Breast epithelium (tissue), 3 donors: ENCODE data around the gene TPM4.

ENCODE experiments used
- CTCF ChIP-seq, 3 donors: fragments of 450-650 bp; IDR thresholded peaks; one replicate each; pipeline ENCODE4 v1.5.1; 2016 to 2017; ENCODE audit warnings: antibody characterized with exemption in 3 of 3, mild to moderate bottlenecking in 3 of 3, moderate library complexity in 3 of 3
- POLR2A ChIP-seq: fragments of 450-650 bp; IDR thresholded peaks from one replicate; pipeline ENCODE4 v1.6.1; 2016; ENCODE audit warnings: antibody characterized with exemption, mild to moderate bottlenecking, moderate library complexity

- no peak for TF ChIP-seq CTCF (IDR thresholded peaks at IDR 0.05)
- TF ChIP-seq POLR2A = no peak
Observed at GRCh38 chr19:16098416-16098768, 22.1 kb downstream of the TPM4 start.
